IPS-11a (cell line): ENCODE measurements around the gene PDE8A.
"Not testable (repeated sequence)": the region's sequence is repeated elsewhere in the genome, so short reads cannot be mapped to it uniquely, and the experiment has no call there.

Experiments
- H3K4me3 ChIP-seq: one replicate; pipeline ENCODE4 v1.5.1; 2013; ENCODE audit warnings: low read depth, low read length, control low read depth

The PDE8A gene

GRCh38 chr15:85167568-85167967 lies 185.9 kb downstream of the PDE8A start:
- no peak overlapping the region for H3K4me3 ChIP-seq

GRCh38 chr15:85168642-85169173 lies 187.1 kb downstream of the PDE8A start:
- peak overlapping the region; percentile 21 for H3K4me3 ChIP-seq

GRCh38 chr15:85171736-85172135 lies 190.1 kb downstream of the PDE8A start:
- H3K4me3 ChIP-seq, result no peak overlapping the region

- no peak overlapping the region for H3K4me3 ChIP-seq
Measured at GRCh38 chr15:85172846-85173490, 191.3 kb downstream of the PDE8A start.

- H3K4me3 ChIP-seq, result not testable (repeated sequence)
Measured at GRCh38 chr15:85173630-85174029, 192.0 kb downstream of the PDE8A start.

GRCh38 chr15:85174521-85174920 lies 192.9 kb downstream of the PDE8A start:
- no peak overlapping the region for H3K4me3 ChIP-seq

GRCh38 chr15:85177042-85177515 lies 195.4 kb downstream of the PDE8A start:
- not testable (repeated sequence) for H3K4me3 ChIP-seq

- no peak overlapping the region for H3K4me3 ChIP-seq
Measured at GRCh38 chr15:85178308-85178707, 196.7 kb downstream of the PDE8A start.

- no peak overlapping the region for H3K4me3 ChIP-seq
Measured at GRCh38 chr15:85179700-85180099, 198.0 kb downstream of the PDE8A start.

GRCh38 chr15:85185350-85185749 lies 203.7 kb downstream of the PDE8A start:
- not testable (repeated sequence) for H3K4me3 ChIP-seq

GRCh38 chr15:85188171-85188577 lies 206.5 kb downstream of the PDE8A start:
- not testable (repeated sequence) for H3K4me3 ChIP-seq
